Activated B cell treated with CpG ODN at 0.5 μM for 24 hours (primary cell): ENCODE measurements around the gene SERINC3. TPM values are rescaled to one million over a fixed set of nuclear protein-coding genes. Genes with fewer than 3 reads are reported as not detected.

Source experiments
- ATAC-seq: fragments of 200-7000 bp; cut with Tn5 transposase; one replicate; pipeline ENCODE4 v1.10.0; 2021; ENCODE audit warnings: low read depth, mild to moderate bottlenecking, moderate library complexity
- CTCF ChIA-PET: fragments of 350-600 bp; sonication (Branson Sonifier 250); formaldehyde crosslinking; loops from one replicate; lab custom pipeline; 2021; ENCODE audit warnings: antibody characterized with exemption; lab: Charles Lee
- POLR2A ChIA-PET: fragments of 350-600 bp; sonication (Branson Sonifier 250); formaldehyde crosslinking; loops from one replicate; lab custom pipeline; 2021; ENCODE audit warnings: antibody characterized with exemption; lab: Charles Lee
- DNase-seq: peaks from one replicate; pipeline ENCODE4 v3.0.0; 2022
- H3K27ac Mint-ChIP-seq: one replicate; pipeline ENCODE4 v1.8.0; 2020; ENCODE audit warnings: mixed read lengths
- H3K27me3 Mint-ChIP-seq: one replicate; pipeline ENCODE4 v1.8.0; 2021; ENCODE audit warnings: mixed read lengths
- H3K36me3 Mint-ChIP-seq: one replicate; pipeline ENCODE4 v1.8.0; 2021; ENCODE audit warnings: low read depth, mixed read lengths
- H3K4me1 Mint-ChIP-seq: one replicate; pipeline ENCODE4 v1.8.0; 2021; ENCODE audit warnings: mixed read lengths
- H3K4me3 Mint-ChIP-seq: one replicate; pipeline ENCODE4 v1.8.0; 2020; ENCODE audit warnings: mild to moderate bottlenecking, mixed read lengths
- H3K9me3 Mint-ChIP-seq: one replicate; pipeline ENCODE4 v1.8.0; 2020; ENCODE audit warnings: mixed read lengths
- intact Hi-C: fragments of 100-400 bp; cut with micrococcal nuclease; formaldehyde crosslinking; loops from one replicate; pipeline ENCODE4 v1.15.1; 2024
- total RNA-seq: library from RNA; stranded (reverse); gene quantifications from 2 replicates; pipeline ENCODE4 v1.2.3, GENCODE V29; 2022
- TF ChIP-seq, protein P1 (sequence below): fragments of 200-600 bp; IDR thresholded peaks from one replicate; pipeline ENCODE4 v1.8.0; 2022; ENCODE audit warnings: antibody characterized with exemption, mild to moderate bottlenecking

Gene SERINC3
- total RNA-seq, 1 donor from 2014 or later = 41.4 TPM

DNA sequence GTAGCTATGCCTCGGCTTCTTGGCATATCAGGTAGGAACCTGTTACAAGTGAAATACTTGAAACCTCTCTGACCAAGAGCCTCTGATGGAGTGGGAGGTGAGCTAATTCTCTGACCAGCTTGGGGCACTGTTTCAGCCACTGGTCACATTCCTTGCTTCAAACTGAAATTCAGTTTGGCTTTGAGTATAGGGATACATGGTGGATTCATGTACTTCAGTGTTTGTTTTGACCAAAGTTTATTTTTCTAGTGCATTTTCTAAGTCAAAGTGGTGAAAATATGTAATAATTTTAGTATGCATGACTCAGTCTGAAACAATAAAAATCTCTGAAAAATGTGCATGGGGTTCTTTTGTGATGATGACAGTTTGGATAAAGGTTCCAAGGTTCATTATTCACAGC, 27.6 kb downstream of the SERINC3 start:
- Mint-ChIP-seq H3K36me3 (peaks cover 85% of the 10 kb centered on the region), H3K4me1 (peaks cover 39% of the 10 kb centered on the region), H3K27ac (peak overlapping the region; percentile 33), H3K4me3 (no peak overlapping the region), H3K9me3 (no peaks in the 10 kb centered on the region), H3K27me3 (no peaks in the 10 kb centered on the region)
- TF ChIP-seq, protein P1, sequence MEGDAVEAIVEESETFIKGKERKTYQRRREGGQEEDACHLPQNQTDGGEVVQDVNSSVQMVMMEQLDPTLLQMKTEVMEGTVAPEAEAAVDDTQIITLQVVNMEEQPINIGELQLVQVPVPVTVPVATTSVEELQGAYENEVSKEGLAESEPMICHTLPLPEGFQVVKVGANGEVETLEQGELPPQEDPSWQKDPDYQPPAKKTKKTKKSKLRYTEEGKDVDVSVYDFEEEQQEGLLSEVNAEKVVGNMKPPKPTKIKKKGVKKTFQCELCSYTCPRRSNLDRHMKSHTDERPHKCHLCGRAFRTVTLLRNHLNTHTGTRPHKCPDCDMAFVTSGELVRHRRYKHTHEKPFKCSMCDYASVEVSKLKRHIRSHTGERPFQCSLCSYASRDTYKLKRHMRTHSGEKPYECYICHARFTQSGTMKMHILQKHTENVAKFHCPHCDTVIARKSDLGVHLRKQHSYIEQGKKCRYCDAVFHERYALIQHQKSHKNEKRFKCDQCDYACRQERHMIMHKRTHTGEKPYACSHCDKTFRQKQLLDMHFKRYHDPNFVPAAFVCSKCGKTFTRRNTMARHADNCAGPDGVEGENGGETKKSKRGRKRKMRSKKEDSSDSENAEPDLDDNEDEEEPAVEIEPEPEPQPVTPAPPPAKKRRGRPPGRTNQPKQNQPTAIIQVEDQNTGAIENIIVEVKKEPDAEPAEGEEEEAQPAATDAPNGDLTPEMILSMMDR = no peak
- DNase-seq = no peak
- ChIA-PET POLR2A (no interaction called here), CTCF (no interaction called here)
- ATAC-seq = no peak
- intact Hi-C loops = loop anchor here (2.0 kb wide), 1 partner anchor 15 kb away; no protein-coding TSS in a partner anchor

DNA sequence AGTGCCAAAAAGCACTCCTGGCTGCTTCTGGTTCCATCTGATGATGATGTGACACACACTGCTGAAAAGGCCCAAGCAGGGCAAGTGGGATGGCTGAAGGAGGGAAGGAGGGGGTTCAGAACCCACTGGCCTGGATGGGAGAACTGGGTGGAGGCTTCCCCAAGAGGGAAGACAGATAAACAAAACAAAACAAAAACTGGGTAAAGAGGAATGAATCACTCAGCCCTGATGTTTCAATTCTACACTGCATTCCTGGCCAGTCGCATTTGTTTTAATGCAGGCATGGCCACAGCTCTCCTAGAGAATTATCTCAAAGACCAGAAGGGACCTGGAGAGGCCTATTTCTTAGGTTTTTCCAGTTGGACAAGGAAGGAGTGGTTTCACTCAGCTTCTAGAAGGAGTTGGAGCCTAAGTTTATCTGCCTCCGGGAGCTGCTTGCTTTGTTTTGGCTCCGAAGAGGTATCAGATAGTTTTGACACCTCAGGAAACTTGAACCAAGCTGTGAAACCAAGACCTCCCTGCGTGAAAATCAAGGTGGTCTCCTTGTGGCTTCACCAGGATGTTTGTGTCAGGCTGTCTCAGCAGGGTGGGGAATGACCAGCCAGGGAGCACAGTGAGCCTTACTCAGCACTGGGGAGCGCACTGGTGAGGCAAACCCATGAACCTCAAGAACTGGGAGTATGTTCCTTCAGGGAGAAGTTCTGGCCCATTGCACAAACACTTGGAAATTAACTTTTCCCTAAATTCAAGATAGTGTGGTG, 30.1 kb downstream of the SERINC3 start:
- DNase-seq (no peak), ATAC-seq (no peak)
- no peak overlapping the region for H3K4me3 Mint-ChIP-seq
- TF ChIP-seq, protein P1 = no peak
- ChIA-PET CTCF (no interaction called here), POLR2A (no interaction called here)
- peak overlapping the region; percentile 13 for H3K27ac Mint-ChIP-seq
- H3K4me1 Mint-ChIP-seq = peaks cover 25% of the 10 kb centered on the region
- H3K27me3 Mint-ChIP-seq = no peaks in the 10 kb centered on the region
- peaks cover 86% of the 10 kb centered on the region for H3K36me3 Mint-ChIP-seq
- intact Hi-C loops = no loop called here
- H3K9me3 Mint-ChIP-seq = no peaks in the 10 kb centered on the region

DNA sequence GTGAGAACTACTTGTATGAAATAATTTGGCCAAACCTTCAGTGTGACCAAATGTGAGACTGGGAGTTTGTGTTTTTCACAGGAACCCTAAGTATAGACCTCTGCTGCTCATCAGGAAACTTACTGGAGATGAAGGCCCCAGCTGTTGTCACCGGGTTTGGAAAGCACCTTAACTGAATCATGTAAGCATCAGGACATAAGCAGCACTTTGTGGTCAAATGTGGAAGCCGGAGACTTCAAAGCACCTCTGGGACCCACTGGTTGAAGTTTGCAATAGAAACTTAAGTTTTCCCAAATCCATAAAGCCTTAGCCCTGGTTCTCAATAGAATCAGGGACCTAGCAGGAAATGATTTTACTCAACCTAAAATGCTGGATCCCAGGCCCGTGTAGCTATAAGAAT, 31.9 kb downstream of the SERINC3 start:
- Mint-ChIP-seq H3K4me3 (no peak overlapping the region), H3K9me3 (no peaks in the 10 kb centered on the region), H3K4me1 (peaks cover 7% of the 10 kb centered on the region), H3K27me3 (no peaks in the 10 kb centered on the region), H3K27ac (no peak overlapping the region), H3K36me3 (peaks cover 88% of the 10 kb centered on the region)
- ATAC-seq (no peak), DNase-seq (no peak)
- ChIA-PET CTCF (no interaction called here), POLR2A (interaction anchor here (1.3 kb wide), 1 partner anchor 14 kb away, joined by 4 read pairs; the partner anchor contains the start of gene TTPAL)
- intact Hi-C loops = no loop called here
- TF ChIP-seq, protein P1 = no peak

DNA sequence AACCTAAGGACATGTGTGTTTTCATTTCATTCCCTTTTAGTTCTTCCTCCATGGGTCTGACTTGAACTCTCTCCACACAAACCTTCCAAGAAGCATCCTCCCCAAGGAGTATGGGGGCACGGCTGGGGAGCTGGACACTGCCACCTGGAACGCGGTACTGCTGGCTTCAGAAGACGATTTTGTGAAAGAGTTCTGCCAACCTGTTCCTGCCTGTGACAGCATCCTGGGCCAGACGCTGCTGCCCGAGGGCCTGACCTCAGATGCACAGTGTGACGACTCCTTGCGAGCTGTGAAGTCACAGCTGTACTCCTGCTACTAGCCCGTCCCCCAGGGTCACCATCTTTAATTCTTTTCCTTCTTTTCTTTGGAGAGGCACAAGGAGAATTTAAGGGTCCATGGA, 32.6 kb downstream of the SERINC3 start:
- DNase-seq = no peak
- Mint-ChIP-seq H3K9me3 (no peaks in the 10 kb centered on the region), H3K27ac (no peak overlapping the region), H3K4me1 (peaks cover 7% of the 10 kb centered on the region), H3K36me3 (peaks cover 85% of the 10 kb centered on the region), H3K27me3 (no peaks in the 10 kb centered on the region), H3K4me3 (no peak overlapping the region)
- ATAC-seq = no peak
- ChIA-PET CTCF (no interaction called here), POLR2A (interaction anchor here (1.3 kb wide), 1 partner anchor 13 kb away, joined by 4 read pairs; the partner anchor contains the start of gene TTPAL)
- intact Hi-C loops = no loop called here
- TF ChIP-seq, protein P1 = no peak

DNA sequence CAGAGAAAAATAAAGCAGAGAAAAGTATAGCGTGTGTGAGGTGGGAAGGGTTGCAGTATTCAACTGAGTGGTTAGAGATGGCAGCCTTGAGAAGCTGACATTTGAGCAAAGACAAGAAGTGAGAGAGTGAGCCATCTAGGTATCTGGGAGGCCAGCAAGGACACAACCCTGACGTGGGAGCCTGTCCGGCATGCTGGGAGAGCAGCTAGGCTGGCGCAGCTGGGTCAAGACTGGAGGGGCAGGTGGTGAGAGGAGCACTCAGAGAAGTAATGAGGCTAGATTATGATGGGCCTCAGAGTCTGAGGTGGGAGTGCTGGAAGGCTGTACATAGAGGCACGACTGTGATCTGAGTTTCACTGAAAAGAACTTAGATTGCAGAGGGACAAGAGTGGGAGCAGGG, 33.3 kb downstream of the SERINC3 start:
- peaks cover 85% of the 10 kb centered on the region for H3K36me3 Mint-ChIP-seq
- peak overlapping the region; percentile 20 for H3K27ac Mint-ChIP-seq

More for the DNA sequence above, 33.3 kb downstream of the SERINC3 start:
- DNase-seq (no peak), ATAC-seq (no peak)
- Mint-ChIP-seq H3K4me3 (no peak overlapping the region), H3K4me1 (peaks cover 7% of the 10 kb centered on the region), H3K9me3 (no peaks in the 10 kb centered on the region), H3K27me3 (no peaks in the 10 kb centered on the region)
- POLR2A ChIA-PET = interaction anchor here (0.6 kb wide), 1 partner anchor 249 kb away, joined by 3 read pairs; no protein-coding TSS in a partner anchor
- TF ChIP-seq, protein P1 = no peak
- CTCF ChIA-PET = no interaction called here
- intact Hi-C loops = no loop called here
